AG09319 (cell line): Measurements from ENCODE around the gene MEF2C.
"Not testable (repeated sequence)": the region's sequence is repeated elsewhere in the genome, so short reads cannot be mapped to it uniquely, and the experiment has no call there.

Experiments
- DNase-seq: peaks from one replicate; pipeline ENCODE4 v3.0.0-alpha.2; 2010; ENCODE audit warnings: low read depth; ENCODE audit errors: extremely low read depth
- CTCF ChIP-seq: IDR thresholded peaks from 2 replicates; pipeline ENCODE4 v1.5.1; 2011; ENCODE audit warnings: low read depth, mild to moderate bottlenecking, inconsistent platforms, low read length, moderate library complexity

Gene MEF2C

GRCh38 chr5:88806338-88806737 lies 76.6 kb downstream of the MEF2C start:
- no peak for DNase-seq
- no peak for TF ChIP-seq CTCF

GRCh38 chr5:88805151-88805784 lies 77.7 kb downstream of the MEF2C start:
- no peak for TF ChIP-seq CTCF
- no peak for DNase-seq

- no peak for TF ChIP-seq CTCF
- DNase-seq: no peak
Observed at GRCh38 chr5:88804444-88804843, 78.5 kb downstream of the MEF2C start.

- no peak for DNase-seq
- no peak for TF ChIP-seq CTCF
Observed at GRCh38 chr5:88803309-88803708, 79.7 kb downstream of the MEF2C start.

GRCh38 chr5:88799938-88800535 lies 82.9 kb downstream of the MEF2C start:
- no peak for DNase-seq

GRCh38 chr5:88798933-88799332 lies 84.1 kb downstream of the MEF2C start:
- not testable (repeated sequence) for DNase-seq

More at GRCh38 chr5:88799938-88800535, 82.9 kb downstream of the MEF2C start:
- TF ChIP-seq CTCF: no peak

- not testable (repeated sequence) for DNase-seq
Observed at GRCh38 chr5:88793797-88794196, 89.2 kb downstream of the MEF2C start.

- no peak for TF ChIP-seq CTCF
- no peak for DNase-seq
Observed at GRCh38 chr5:88792144-88792840, 90.7 kb downstream of the MEF2C start.
